Measurements from ENCODE around the gene ATP4B.

Gene ATP4B

GRCh38 chr13:113605461-113605860 lies 52.5 kb downstream of the ATP4B start:
- no peak for DNase-seq

DNA sequence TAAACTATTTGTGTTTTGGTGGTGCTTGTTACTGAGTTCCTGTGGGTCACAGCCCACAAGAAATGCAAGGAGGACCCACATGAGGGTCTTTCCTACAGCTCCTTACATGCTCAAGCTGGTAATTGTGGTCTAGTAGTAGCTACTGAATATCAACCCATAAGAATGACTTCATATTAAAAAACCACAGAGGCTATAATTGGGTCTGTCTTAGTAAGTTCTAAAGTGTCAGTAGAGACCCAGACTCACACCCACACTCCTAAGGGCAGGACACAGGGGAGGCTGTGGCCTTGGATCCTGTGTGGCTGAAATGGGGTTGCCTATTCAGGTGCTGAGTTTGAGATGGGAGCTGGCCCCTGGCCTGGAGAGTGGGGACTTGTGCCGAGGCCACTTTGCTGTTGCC lies 53.8 kb downstream of the ATP4B start:
- DNase-seq: no peak

DNA sequence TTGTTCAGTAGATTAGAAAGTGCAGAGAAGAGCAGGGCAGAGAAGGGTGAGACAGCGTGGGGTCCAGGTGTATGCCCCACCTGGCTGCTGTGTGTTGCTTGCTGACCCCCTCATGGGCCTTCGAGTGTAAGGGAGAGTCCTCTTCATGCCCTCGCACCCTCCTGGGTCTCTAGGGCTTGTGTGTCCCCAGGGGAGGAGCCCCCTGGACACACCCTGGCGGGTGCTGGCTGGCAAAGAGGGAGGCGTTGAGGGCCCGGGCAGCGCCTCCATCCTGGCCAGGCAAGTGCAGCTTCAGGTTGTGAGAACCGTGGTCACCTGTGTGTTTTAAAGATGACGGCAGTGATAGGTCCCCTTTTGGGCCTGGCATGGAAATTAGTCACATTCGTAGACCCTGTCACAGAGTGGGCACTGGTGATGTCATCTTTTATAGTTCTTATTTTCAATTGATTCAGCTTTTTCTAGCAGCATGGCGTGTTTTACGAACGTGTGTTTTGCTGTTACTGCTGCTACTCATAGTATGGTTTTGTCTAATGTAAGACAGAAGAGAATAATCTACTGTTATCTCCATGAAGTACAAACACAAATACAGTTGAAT lies 54.8 kb downstream of the ATP4B start:
- DNase-seq: no peak

GRCh38 chr13:113602291-113602988 lies 55.6 kb downstream of the ATP4B start:
- DNase-seq: no peak

DNA sequence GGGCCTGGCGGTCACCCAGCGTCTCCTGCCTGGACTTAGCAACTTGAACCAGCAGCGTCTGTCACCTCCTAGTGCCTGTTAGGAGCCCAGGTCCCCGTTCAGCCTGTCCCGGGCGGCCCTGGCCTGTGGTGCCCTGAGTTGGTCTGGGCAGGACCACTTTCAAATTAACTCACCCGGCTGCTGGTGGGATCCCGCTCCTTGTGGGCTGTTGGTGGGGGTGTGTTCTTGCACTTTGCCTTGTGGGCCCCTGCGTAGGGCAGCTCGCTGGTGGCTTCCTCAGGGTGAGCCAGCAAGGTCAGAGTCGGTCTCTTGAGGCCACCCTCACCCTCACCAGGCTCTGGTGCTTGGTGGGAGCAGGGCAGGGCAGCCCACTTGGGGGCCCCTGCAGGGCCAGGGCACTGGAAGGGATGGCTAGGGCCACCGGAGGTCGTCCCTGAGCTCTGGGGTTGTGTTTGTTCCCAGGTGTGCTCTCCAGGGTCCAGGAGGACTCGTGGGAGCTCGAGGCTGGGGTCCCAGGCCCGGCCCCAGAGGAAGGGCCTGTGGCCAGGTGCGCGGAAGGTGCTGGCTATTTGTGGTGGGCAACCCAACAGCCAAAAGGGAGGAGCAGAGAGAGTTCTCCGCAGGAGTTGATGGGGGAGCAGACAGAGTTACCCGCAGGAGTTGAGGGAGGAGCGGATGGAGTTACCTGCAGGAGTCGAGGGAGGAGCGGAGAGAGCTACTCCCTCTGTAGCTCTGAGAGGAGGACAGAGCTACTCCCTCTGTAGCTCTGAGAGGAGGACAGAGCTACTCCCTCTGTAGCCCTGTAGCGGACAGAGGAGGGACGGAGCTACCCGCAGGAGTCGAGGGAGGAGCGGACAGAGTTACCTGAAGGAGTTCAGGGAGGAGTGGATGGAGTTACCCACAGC lies 56.6 kb downstream of the ATP4B start:
- no peak for DNase-seq

- no peak for DNase-seq
Measured at GRCh38 chr13:113599391-113599790, 58.6 kb downstream of the ATP4B start.
